Stimulated activated naive CD8-positive, alpha-beta T cell treated with anti-CD3 and anti-CD28 coated beads, Interleukin-15, amount 100 ng/mL, for 72 hours (primary cell): ENCODE measurements around the gene CD59.
"Not testable (repeated sequence)": the region's sequence is repeated elsewhere in the genome, so short reads cannot be mapped to it uniquely, and the experiment has no call there.

Experiments
- ATAC-seq: fragments of 150-1000 bp; cut with Tn5 transposase; 2 replicates; pipeline ENCODE4 v1.10.0; 2021; ENCODE audit warnings: mild to moderate bottlenecking, moderate library complexity
- DNase-seq, 2 donors: peaks; one replicate each; pipeline ENCODE4 v3.0.0; 2021 to 2022
- H3K27ac Mint-ChIP-seq, 2 donors: one replicate each; pipeline ENCODE4 v1.8.0; 2022; ENCODE audit warnings: mild to moderate bottlenecking in 2 of 2, mixed read lengths in 2 of 2, moderate library complexity in 2 of 2
- H3K27me3 Mint-ChIP-seq: one replicate; pipeline ENCODE4 v1.8.0; 2022; ENCODE audit warnings: mixed read lengths
- H3K4me1 Mint-ChIP-seq: one replicate; pipeline ENCODE4 v1.8.0; 2022; ENCODE audit warnings: mild to moderate bottlenecking, mixed read lengths
- H3K4me3 Mint-ChIP-seq, 2 donors: one replicate each; pipeline ENCODE4 v1.8.0; 2022; ENCODE audit warnings: mild to moderate bottlenecking in 2 of 2, mixed read lengths in 2 of 2, moderate library complexity in 1 of 2
- H3K9me3 Mint-ChIP-seq, 2 donors: one replicate each; pipeline ENCODE4 v1.8.0; 2022; ENCODE audit warnings: mixed read lengths in 2 of 2

The CD59 gene

DNA sequence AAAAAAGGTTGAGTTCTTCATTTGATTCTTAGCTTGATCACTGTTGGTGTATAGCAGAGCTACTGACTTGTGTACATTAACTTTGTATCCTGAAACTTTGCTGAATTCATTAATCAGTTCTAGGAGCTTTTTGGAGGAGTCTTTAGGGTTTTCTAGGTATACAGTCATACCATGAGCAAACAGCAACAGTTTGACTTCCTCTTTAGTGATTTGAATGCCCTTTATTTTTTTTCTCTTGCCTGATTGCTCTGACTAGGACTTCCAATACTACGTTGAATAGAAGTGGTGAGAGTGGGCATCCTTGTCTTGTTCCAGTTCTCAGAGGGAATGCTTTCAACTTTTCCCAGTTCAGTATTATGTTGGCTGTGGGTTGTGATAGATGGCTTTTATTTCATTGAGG, 57.6 kb downstream of the CD59 start:
- H3K27me3 Mint-ChIP-seq: peaks cover 66% of the 10 kb centered on the region
- not testable (repeated sequence) for H3K9me3 Mint-ChIP-seq, H3K4me1 Mint-ChIP-seq, H3K27ac Mint-ChIP-seq, H3K4me3 Mint-ChIP-seq, DNase-seq, ATAC-seq

DNA sequence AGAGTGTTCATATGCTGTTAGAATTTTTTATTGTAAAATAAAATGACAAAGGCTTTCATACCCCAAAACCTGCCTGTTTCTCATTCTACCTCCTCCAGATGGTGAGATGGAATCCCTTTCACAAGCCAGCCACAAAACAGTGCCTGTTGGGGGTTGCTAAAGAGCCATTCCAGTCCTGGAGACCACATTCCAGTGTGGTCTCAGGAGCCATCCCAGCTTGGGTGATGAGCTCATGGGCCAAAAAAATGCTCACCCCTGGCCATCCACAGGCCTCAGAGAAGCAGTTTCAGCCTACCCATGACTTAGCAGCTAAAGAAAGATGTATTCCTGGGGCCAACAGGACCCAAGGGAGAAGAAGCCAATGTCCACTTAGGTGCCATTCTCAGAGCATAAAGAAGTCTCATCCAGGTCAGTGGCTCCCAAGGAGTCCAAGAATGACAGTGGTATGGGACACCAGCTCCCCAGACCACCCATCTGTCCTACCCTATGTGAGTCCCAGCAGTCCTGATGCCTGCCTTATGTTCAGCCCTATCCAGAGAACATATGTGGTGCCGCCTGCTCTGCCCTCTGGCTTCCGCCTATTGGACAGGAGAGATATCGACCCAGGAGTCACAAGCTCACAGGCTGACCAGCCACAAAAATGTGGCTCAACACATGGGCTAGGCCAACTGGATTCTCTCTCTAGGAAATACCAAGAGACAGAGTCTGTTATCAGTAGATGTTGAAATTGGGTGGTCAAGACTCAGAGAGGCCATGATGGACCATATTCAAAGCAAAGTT, 62.0 kb downstream of the CD59 start:
- peaks cover 0 to 8% of the 10 kb centered on the region in 2 donors for H3K9me3 Mint-ChIP-seq
- no peak overlapping the region for H3K27ac Mint-ChIP-seq
- peaks cover 44% of the 10 kb centered on the region for H3K27me3 Mint-ChIP-seq
- no peak overlapping the region for H3K4me3 Mint-ChIP-seq
- DNase-seq (no peak), ATAC-seq (no peak)
- H3K4me1 Mint-ChIP-seq: no peaks in the 10 kb centered on the region

DNA sequence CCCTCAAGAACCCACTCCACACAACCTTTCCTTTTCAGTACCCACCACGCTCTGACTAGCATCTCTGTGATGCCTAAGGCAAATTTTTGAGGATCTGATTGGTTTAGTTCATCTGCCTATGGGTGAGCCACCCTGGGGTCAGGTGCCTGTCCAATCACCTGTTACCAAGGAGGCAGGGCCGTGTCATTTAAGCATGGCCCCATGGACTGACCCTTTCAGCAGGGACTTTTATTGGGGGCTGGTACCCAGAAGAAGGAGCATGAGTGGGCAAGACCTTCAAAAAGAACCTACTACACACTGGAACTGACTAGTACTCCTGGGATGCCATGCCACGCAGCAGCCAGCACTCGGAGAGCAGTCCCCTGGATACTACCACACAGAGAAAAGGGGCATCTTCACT, 64.0 kb downstream of the CD59 start:
- Mint-ChIP-seq H3K27me3 (peaks cover 25% of the 10 kb centered on the region), H3K27ac (no peak overlapping the region), H3K4me3 (no peak overlapping the region), H3K9me3 (no peaks in the 10 kb centered on the region), H3K4me1 (no peaks in the 10 kb centered on the region)
- ATAC-seq (no peak), DNase-seq (no peak)

GRCh38 chr11:33670250-33671011, 65.8 kb downstream of the CD59 start:
- Mint-ChIP-seq H3K4me3 (no peak overlapping the region), H3K27ac (no peak overlapping the region), H3K4me1 (no peaks in the 10 kb centered on the region), H3K9me3 (no peaks in the 10 kb centered on the region), H3K27me3 (peaks cover 21% of the 10 kb centered on the region)
- DNase-seq: no peak
- peak; percentile 52 for ATAC-seq

DNA sequence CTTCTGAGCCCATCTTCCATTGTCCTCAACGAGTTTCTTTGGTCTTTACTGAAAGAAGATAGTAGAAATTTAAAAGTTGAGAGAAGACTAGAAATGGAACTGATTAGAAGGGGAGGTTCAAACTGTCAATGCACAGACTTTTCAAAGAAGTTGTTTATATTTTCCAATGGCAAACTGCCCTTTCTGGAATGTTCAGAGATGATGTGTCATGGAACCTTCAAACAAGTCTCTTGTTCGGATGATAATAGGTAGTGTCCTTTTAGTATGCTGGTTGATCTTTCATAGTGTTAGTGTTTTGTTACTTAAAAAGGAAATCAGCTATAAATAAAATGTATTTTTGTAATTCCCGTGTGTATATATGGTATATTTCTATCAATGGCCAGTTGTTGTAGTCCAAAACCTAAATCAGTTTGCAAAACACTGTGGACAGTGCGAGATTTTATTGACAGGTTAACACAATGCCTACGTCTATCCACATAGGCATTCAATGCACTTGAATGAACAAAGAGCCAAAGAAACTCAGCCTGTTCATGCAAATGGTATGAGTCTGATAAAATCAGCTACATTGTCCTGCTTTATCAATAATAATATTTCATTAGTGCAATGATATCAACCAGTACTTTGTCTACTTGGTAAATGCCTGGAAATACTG, 66.5 kb downstream of the CD59 start:
- no peaks in the 10 kb centered on the region for H3K9me3 Mint-ChIP-seq
- DNase-seq (no peak), ATAC-seq (no peak)
- peaks cover 21% of the 10 kb centered on the region for H3K27me3 Mint-ChIP-seq
- no peak overlapping the region for H3K4me3 Mint-ChIP-seq
- no peaks in the 10 kb centered on the region for H3K4me1 Mint-ChIP-seq
- H3K27ac Mint-ChIP-seq: no peak overlapping the region

DNA sequence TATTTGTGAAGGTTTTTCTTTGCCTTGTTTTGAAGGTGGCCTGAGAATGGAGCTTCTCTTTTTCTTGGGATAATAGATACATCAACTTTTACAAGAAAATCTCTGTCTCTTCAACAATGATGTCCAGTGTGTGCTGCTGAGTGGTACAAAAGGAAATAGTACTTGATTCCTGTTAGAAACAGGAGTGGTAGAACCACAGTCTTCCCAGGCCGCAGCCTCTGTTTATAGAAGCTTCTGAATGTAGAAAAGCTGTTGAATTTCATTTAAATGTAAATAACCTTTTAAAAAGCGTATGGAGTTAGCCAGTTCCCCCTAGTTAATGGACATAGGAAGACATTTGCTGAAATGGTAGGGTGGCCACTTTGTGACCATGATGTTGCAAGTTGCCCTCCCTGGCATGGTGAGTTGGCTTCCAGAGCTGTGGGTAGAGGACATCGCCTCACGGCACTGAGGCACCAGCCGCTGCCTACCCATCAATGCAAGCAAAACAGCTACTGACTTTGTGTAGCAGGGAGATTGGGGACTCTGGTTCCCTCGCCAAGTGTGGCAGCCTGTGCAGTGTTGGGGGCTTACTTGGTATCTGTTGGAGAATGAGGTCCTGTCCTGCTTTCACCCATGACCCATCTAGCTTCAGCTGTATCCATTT, 67.1 kb downstream of the CD59 start:
- H3K9me3 Mint-ChIP-seq: no peaks in the 10 kb centered on the region
- no peak for ATAC-seq

DNA sequence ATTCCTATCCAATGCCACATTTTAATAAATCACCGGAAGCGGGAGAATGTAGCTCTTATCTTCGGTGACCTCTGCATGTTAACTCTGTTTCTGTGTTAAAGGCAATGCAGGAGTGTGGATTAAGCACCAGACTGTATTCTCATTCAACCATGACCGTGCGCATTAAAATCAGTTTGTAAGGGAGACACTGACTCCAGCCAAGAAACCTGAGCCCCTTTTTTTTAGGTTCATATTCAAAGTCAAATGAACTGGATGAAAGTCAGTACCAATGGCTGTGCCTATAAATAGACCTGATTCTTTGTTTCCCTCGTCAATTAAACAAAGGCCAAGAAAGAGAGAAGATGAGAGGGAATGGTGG, 67.8 kb downstream of the CD59 start:
- H3K4me3 Mint-ChIP-seq: no peak overlapping the region
- ATAC-seq: no peak
- H3K27me3 Mint-ChIP-seq: peaks cover 27% of the 10 kb centered on the region
- DNase-seq: no peak
- H3K9me3 Mint-ChIP-seq: no peaks in the 10 kb centered on the region
- no peaks in the 10 kb centered on the region for H3K4me1 Mint-ChIP-seq
- H3K27ac Mint-ChIP-seq: peak overlapping the region in 1 of 2 donors; percentile 75

More for the DNA sequence above, 67.1 kb downstream of the CD59 start:
- Mint-ChIP-seq H3K4me1 (no peaks in the 10 kb centered on the region), H3K4me3 (no peak overlapping the region), H3K27me3 (peaks cover 25% of the 10 kb centered on the region), H3K27ac (no peak overlapping the region)
- no peak for DNase-seq

- Mint-ChIP-seq H3K27ac (no peak overlapping the region), H3K4me1 (no peaks in the 10 kb centered on the region), H3K9me3 (no peaks in the 10 kb centered on the region), H3K4me3 (no peak overlapping the region), H3K27me3 (peaks cover 27% of the 10 kb centered on the region)
- no peak for ATAC-seq
- no peak for DNase-seq
Measured at GRCh38 chr11:33667819-33668467, 68.3 kb downstream of the CD59 start.

GRCh38 chr11:33665350-33666106, 70.7 kb downstream of the CD59 start:
- Mint-ChIP-seq H3K4me3 (no peak overlapping the region), H3K9me3 (no peaks in the 10 kb centered on the region), H3K27ac (no peak overlapping the region), H3K27me3 (peaks cover 8% of the 10 kb centered on the region), H3K4me1 (no peaks in the 10 kb centered on the region)
- DNase-seq (no peak), ATAC-seq (peak; percentile 26)

DNA sequence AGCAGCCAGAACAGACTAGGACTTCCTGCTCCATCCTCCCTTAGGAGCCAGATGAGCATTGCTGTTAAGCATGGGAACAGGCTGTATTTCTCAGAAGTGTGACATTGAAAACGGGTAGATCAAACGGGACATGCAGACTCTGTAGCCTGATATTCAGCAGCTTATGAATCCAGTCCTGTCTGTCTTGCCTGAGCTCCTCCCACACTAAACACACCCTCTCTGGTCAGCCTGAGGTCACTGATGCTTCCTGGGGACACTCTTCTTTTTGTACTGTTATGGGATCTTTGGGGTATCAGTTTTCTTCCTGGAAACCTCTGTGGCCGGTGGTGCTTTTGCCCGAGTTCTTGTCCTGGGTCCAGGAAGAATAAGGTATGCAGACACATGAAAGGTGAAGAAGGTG, 71.4 kb downstream of the CD59 start:
- Mint-ChIP-seq H3K4me3 (no peak overlapping the region), H3K27me3 (peaks cover 7% of the 10 kb centered on the region), H3K9me3 (no peaks in the 10 kb centered on the region), H3K27ac (no peak overlapping the region), H3K4me1 (no peaks in the 10 kb centered on the region)
- DNase-seq: no peak
- ATAC-seq: no peak

DNA sequence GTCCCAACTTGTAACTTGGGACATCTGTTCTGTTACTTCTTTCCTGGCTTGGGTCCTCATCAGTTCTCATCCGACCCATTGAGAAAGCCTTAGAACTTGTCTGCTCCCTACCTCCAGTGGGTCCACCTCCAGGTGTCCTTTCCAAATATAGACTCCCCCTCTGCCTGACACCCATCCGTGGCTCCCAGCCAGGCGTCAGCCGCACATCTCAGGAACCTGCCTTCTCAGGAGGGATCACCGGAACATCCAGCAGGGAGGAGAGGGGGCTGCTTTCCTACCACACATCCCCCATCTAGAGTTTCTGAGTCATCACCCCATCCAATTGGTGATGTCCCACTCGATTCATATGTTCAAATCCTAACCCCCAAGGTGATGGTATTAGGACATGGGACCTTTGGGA, 72.1 kb downstream of the CD59 start:
- Mint-ChIP-seq H3K27me3 (peaks cover 7% of the 10 kb centered on the region), H3K27ac (no peak overlapping the region)

DNA sequence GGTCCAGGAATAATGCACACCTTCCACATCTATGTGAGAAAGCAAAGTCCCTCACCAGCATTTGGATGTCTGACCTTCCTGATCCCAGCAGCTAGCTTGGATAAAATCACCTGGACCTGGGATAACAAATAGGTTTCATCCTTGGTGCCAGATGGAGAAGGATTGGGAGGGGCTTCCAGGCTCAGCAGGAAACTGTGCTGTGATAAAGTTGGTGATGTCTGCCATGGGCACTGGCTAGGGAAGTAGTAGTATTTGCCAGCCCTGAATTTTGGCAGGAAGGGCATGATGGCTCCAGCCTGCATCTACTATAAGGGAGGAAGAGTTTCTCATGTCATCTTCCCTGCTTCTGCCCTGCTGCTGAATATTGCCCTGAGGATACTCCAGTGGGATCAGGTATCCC, 73.1 kb downstream of the CD59 start:
- no peak for ATAC-seq
- peaks cover 7% of the 10 kb centered on the region for H3K27me3 Mint-ChIP-seq
- H3K4me3 Mint-ChIP-seq: no peak overlapping the region
- no peaks in the 10 kb centered on the region for H3K9me3 Mint-ChIP-seq
- no peaks in the 10 kb centered on the region for H3K4me1 Mint-ChIP-seq
- H3K27ac Mint-ChIP-seq: no peak overlapping the region
- DNase-seq: no peak

More for the DNA sequence above, 72.1 kb downstream of the CD59 start:
- H3K9me3 Mint-ChIP-seq: no peaks in the 10 kb centered on the region
- DNase-seq (no peak), ATAC-seq (no peak)
- no peak overlapping the region for H3K4me3 Mint-ChIP-seq
- no peaks in the 10 kb centered on the region for H3K4me1 Mint-ChIP-seq

DNA sequence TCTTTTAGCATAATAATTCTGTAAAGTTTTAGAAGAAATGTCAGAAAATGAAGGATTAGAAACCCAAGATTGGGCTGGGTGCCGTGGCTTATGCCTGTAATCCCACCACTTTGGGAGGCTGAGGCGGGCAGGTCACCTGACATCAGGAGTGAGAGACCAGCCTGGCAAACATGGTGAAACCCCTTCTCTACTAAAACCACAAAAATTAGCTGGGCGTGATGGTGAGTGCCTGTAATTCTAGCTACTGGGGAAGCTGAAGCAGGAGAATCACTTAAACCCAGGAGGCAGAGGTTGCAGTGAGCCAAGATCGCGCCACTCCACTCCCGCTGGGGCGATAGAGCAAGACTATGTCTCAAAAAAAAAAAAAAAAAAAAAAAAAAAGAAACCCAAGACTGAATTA, 74.7 kb downstream of the CD59 start:
- H3K27ac Mint-ChIP-seq, H3K9me3 Mint-ChIP-seq, H3K4me1 Mint-ChIP-seq, H3K4me3 Mint-ChIP-seq, H3K27me3 Mint-ChIP-seq, ATAC-seq, DNase-seq: not testable (repeated sequence)

DNA sequence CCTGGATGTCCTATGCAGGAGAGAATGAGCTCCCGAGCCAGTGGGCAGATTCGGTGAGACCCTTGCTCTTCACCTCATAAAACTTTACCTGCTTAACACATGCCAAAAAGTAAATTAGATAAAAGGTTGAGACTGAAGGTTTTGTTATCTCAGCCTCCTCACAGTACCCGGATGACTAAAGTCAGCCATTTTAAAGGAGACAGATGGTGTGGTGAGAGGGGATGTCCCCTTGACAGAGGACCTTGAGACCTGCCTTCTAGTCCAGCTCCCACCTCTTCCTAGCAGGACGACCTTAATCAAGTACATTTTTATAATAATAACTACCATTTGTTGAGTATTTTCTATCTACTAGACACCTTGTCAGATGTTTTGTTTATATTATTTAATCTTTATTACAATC, 75.3 kb downstream of the CD59 start:
- ATAC-seq (no peak), DNase-seq (no peak)
- Mint-ChIP-seq H3K27me3 (peaks cover 11% of the 10 kb centered on the region), H3K4me1 (no peaks in the 10 kb centered on the region), H3K4me3 (no peak overlapping the region), H3K27ac (no peak overlapping the region), H3K9me3 (no peaks in the 10 kb centered on the region)
